GM10248 (cell line): ENCODE data around the gene NELFA.
"Not testable (repeated sequence)": the region's sequence is repeated elsewhere in the genome, so short reads cannot be mapped to it uniquely, and the experiment has no call there.

Experiments used
- CTCF ChIA-PET: fragments of 300-600 bp; sonication (Branson Sonifier 250); formaldehyde crosslinking; extraction: SDS; loops from one replicate; lab custom pipeline; 2021; ENCODE audit warnings: antibody characterized with exemption; lab: Yijun Ruan, JAX
- POLR2A ChIA-PET: fragments of 350-650 bp; sonication (Branson Sonifier 250); formaldehyde crosslinking; extraction: SDS; loops from one replicate; lab custom pipeline; 2020; ENCODE audit warnings: antibody characterized with exemption; lab: Yijun Ruan, JAX
- DNase-seq: peaks from one replicate; pipeline ENCODE4 v3.0.0; 2012; ENCODE audit errors: extremely low spot score
- CTCF ChIP-seq: IDR thresholded peaks from 2 replicates; pipeline ENCODE4 v1.5.1; 2012; ENCODE audit warnings: mild to moderate bottlenecking, low read depth; ENCODE audit errors: extremely low read depth, missing control alignments, control extremely low read depth

Gene NELFA

GRCh38 chr4:1996866-1997611 is 11.7 kb downstream of the NELFA start:
- no peak for TF ChIP-seq CTCF
- DNase-seq = no peak
- ChIA-PET POLR2A (no interaction called here), CTCF (interaction anchor here (1.9 kb wide), 1 partner anchor 10 kb away, joined by 6 read pairs; no protein-coding TSS in a partner anchor)

- DNase-seq = no peak
- TF ChIP-seq CTCF = no peak
- ChIA-PET POLR2A (no interaction called here), CTCF (interaction anchor here (1.0 kb wide), 1 partner anchor 14 kb away, joined by 6 read pairs; the partner anchor contains the start of gene NELFA)
Measured at GRCh38 chr4:1994938-1995337, 13.8 kb downstream of the NELFA start.

GRCh38 chr4:1993718-1994516 is 14.9 kb downstream of the NELFA start:
- CTCF ChIA-PET, DNase-seq: not testable (repeated sequence)
- POLR2A ChIA-PET = interaction anchor here (0.6 to 0.7 kb wide), 2 partner anchors 13 to 117 kb away, joined by 4 read pairs; no protein-coding TSS in a partner anchor

GRCh38 chr4:1993169-1993516 is 15.6 kb downstream of the NELFA start:
- TF ChIP-seq CTCF = no peak
- DNase-seq = no peak
- POLR2A ChIA-PET = interaction anchor here (0.6 kb wide), 1 partner anchor 117 kb away, joined by 4 read pairs; no protein-coding TSS in a partner anchor
- CTCF ChIA-PET = no interaction called here

- no peak for DNase-seq
- CTCF ChIA-PET = no interaction called here
- TF ChIP-seq CTCF = no peak
- POLR2A ChIA-PET = no interaction called here
Measured at GRCh38 chr4:1992468-1993168, 16.2 kb downstream of the NELFA start.

- ChIA-PET POLR2A (no interaction called here), CTCF (no interaction called here)
- no peak for TF ChIP-seq CTCF
- no peak for DNase-seq
Measured at GRCh38 chr4:1991596-1992434, 17.0 kb downstream of the NELFA start.
